Measurements from ENCODE around the gene GRK6.
A peak's percentile ranks its signal among the peaks of the same experiment; 100 is the strongest.

The GRK6 gene

GRCh38 chr5:177471610-177472356 is 45.3 kb downstream of the GRK6 start:
- no peaks in the 10 kb centered on the region for H3K9me3 ChIP-seq (ENCODE audit: control insufficient read depth in 1 of 2, low read length in 2 of 2)
- H3K36me3 ChIP-seq (ENCODE audit: control insufficient read depth in 1 of 2, insufficient read depth in 2 of 2, low read length in 2 of 2), result no peaks in the 10 kb centered on the region
- no peaks in the 10 kb centered on the region for H3K27me3 ChIP-seq (ENCODE audit: control insufficient read depth in 1 of 2, insufficient read depth in 2 of 2, low read length in 2 of 2)
- peak overlapping the region; percentile 56 to 62 for H3K4me3 ChIP-seq (ENCODE audit: low read depth in 1 of 2, low read length in 2 of 2)
- no peak overlapping the region for H3K27ac ChIP-seq (ENCODE audit: low read depth, low read length)
- peak overlapping the region; percentile 32 to 38 for H3K9ac ChIP-seq (ENCODE audit: low read depth in 1 of 2, low read length in 2 of 2)
- peaks cover 15 to 17% of the 10 kb centered on the region in 2 donors for H3K4me1 ChIP-seq (ENCODE audit: control insufficient read depth in 1 of 2, insufficient read depth in 2 of 2, low read length in 2 of 2)

- Histone ChIP-seq H3K36me3 (ENCODE audit: control insufficient read depth in 1 of 2, insufficient read depth in 2 of 2, low read length in 2 of 2) (no peaks in the 10 kb centered on the region), H3K4me1 (ENCODE audit: control insufficient read depth in 1 of 2, insufficient read depth in 2 of 2, low read length in 2 of 2) (peaks cover 15 to 17% of the 10 kb centered on the region in 2 donors), H3K27ac (ENCODE audit: low read depth, low read length) (no peak overlapping the region), H3K27me3 (ENCODE audit: control insufficient read depth in 1 of 2, insufficient read depth in 2 of 2, low read length in 2 of 2) (no peaks in the 10 kb centered on the region), H3K9ac (ENCODE audit: low read depth in 1 of 2, low read length in 2 of 2) (peak overlapping the region; percentile 32 to 38), H3K9me3 (ENCODE audit: control insufficient read depth in 1 of 2, low read length in 2 of 2) (no peaks in the 10 kb centered on the region), H3K4me3 (ENCODE audit: low read depth in 1 of 2, low read length in 2 of 2) (peak overlapping the region; percentile 56 to 62)
These were observed 46.3 kb downstream of the GRK6 start for GRCh38 chr5:177472460-177473442.

- H3K27me3 ChIP-seq (ENCODE audit: control insufficient read depth in 1 of 2, insufficient read depth in 2 of 2, low read length in 2 of 2), result no peaks in the 10 kb centered on the region
- H3K9ac ChIP-seq (ENCODE audit: low read depth in 1 of 2, low read length in 2 of 2), result peak within 1 kb of the TSS; percentile 32 to 38
- no peaks in the 10 kb centered on the region for H3K36me3 ChIP-seq (ENCODE audit: control insufficient read depth in 1 of 2, insufficient read depth in 2 of 2, low read length in 2 of 2)
- H3K4me3 ChIP-seq (ENCODE audit: low read depth in 1 of 2, low read length in 2 of 2), result peak within 1 kb of the TSS; percentile 56 to 62
- peaks cover 15 to 17% of the 10 kb centered on the region in 2 donors for H3K4me1 ChIP-seq (ENCODE audit: control insufficient read depth in 1 of 2, insufficient read depth in 2 of 2, low read length in 2 of 2)
- no peak within 1 kb of the TSS for H3K27ac ChIP-seq (ENCODE audit: low read depth, low read length)
- no peaks in the 10 kb centered on the region for H3K9me3 ChIP-seq (ENCODE audit: control insufficient read depth in 1 of 2, low read length in 2 of 2)
These were observed 47.0 kb downstream of the GRK6 start, which contains the start of gene DBN1 for GRCh38 chr5:177473443-177474001. Gene DBN1 (minus strand): TSS chr5:177473634. CDS start chr5:177473521, 113 bp downstream.

- no peak overlapping the region for H3K4me3 ChIP-seq (ENCODE audit: low read depth in 1 of 2, low read length in 2 of 2)
- H3K9me3 ChIP-seq (ENCODE audit: control insufficient read depth in 1 of 2, low read length in 2 of 2), result no peaks in the 10 kb centered on the region
- no peaks in the 10 kb centered on the region for H3K27me3 ChIP-seq (ENCODE audit: control insufficient read depth in 1 of 2, insufficient read depth in 2 of 2, low read length in 2 of 2)
- peaks cover 20 to 21% of the 10 kb centered on the region in 2 donors for H3K4me1 ChIP-seq (ENCODE audit: control insufficient read depth in 1 of 2, insufficient read depth in 2 of 2, low read length in 2 of 2)
- H3K36me3 ChIP-seq (ENCODE audit: control insufficient read depth in 1 of 2, insufficient read depth in 2 of 2, low read length in 2 of 2), result no peaks in the 10 kb centered on the region
- no peak overlapping the region for H3K9ac ChIP-seq (ENCODE audit: low read depth in 1 of 2, low read length in 2 of 2)
- H3K27ac ChIP-seq (ENCODE audit: low read depth, low read length), result no peak overlapping the region
These were observed 47.6 kb downstream of the GRK6 start for GRCh38 chr5:177474002-177474476.

GRCh38 chr5:177474846-177475562 is 48.5 kb downstream of the GRK6 start:
- H3K9ac ChIP-seq (ENCODE audit: low read depth in 1 of 2, low read length in 2 of 2), result no peak overlapping the region
- H3K9me3 ChIP-seq (ENCODE audit: control insufficient read depth in 1 of 2, low read length in 2 of 2), result no peaks in the 10 kb centered on the region
- H3K36me3 ChIP-seq (ENCODE audit: control insufficient read depth in 1 of 2, insufficient read depth in 2 of 2, low read length in 2 of 2), result no peaks in the 10 kb centered on the region
- H3K27me3 ChIP-seq (ENCODE audit: control insufficient read depth in 1 of 2, insufficient read depth in 2 of 2, low read length in 2 of 2), result no peaks in the 10 kb centered on the region
- no peak overlapping the region for H3K27ac ChIP-seq (ENCODE audit: low read depth, low read length)
- peaks cover 29 to 30% of the 10 kb centered on the region in 2 donors for H3K4me1 ChIP-seq (ENCODE audit: control insufficient read depth in 1 of 2, insufficient read depth in 2 of 2, low read length in 2 of 2)
- H3K4me3 ChIP-seq (ENCODE audit: low read depth in 1 of 2, low read length in 2 of 2), result no peak overlapping the region

- Histone ChIP-seq H3K27ac (ENCODE audit: low read depth, low read length) (no peak overlapping the region), H3K9me3 (ENCODE audit: control insufficient read depth in 1 of 2, low read length in 2 of 2) (no peaks in the 10 kb centered on the region), H3K4me3 (ENCODE audit: low read depth in 1 of 2, low read length in 2 of 2) (no peak overlapping the region), H3K27me3 (ENCODE audit: control insufficient read depth in 1 of 2, insufficient read depth in 2 of 2, low read length in 2 of 2) (no peaks in the 10 kb centered on the region), H3K4me1 (ENCODE audit: control insufficient read depth in 1 of 2, insufficient read depth in 2 of 2, low read length in 2 of 2) (peaks cover 30 to 31% of the 10 kb centered on the region in 2 donors), H3K36me3 (ENCODE audit: control insufficient read depth in 1 of 2, insufficient read depth in 2 of 2, low read length in 2 of 2) (no peaks in the 10 kb centered on the region), H3K9ac (ENCODE audit: low read depth in 1 of 2, low read length in 2 of 2) (no peak overlapping the region)
These were observed 49.3 kb downstream of the GRK6 start for GRCh38 chr5:177475563-177476427.

- no peaks in the 10 kb centered on the region for H3K9me3 ChIP-seq (ENCODE audit: control insufficient read depth in 1 of 2, low read length in 2 of 2)
- H3K27ac ChIP-seq (ENCODE audit: low read depth, low read length), result no peak overlapping the region
- no peaks in the 10 kb centered on the region for H3K27me3 ChIP-seq (ENCODE audit: control insufficient read depth in 1 of 2, insufficient read depth in 2 of 2, low read length in 2 of 2)
- no peak overlapping the region for H3K9ac ChIP-seq (ENCODE audit: low read depth in 1 of 2, low read length in 2 of 2)
- peaks cover 23 to 25% of the 10 kb centered on the region in 2 donors for H3K4me1 ChIP-seq (ENCODE audit: control insufficient read depth in 1 of 2, insufficient read depth in 2 of 2, low read length in 2 of 2)
- H3K36me3 ChIP-seq (ENCODE audit: control insufficient read depth in 1 of 2, insufficient read depth in 2 of 2, low read length in 2 of 2), result no peaks in the 10 kb centered on the region
- H3K4me3 ChIP-seq (ENCODE audit: low read depth in 1 of 2, low read length in 2 of 2), result no peak overlapping the region
These were observed 50.2 kb downstream of the GRK6 start for GRCh38 chr5:177476531-177477233.

GRCh38 chr5:177477701-177478477 is 51.4 kb downstream of the GRK6 start:
- Histone ChIP-seq H3K27ac (ENCODE audit: low read depth, low read length) (no peak overlapping the region), H3K27me3 (ENCODE audit: control insufficient read depth in 1 of 2, insufficient read depth in 2 of 2, low read length in 2 of 2) (no peaks in the 10 kb centered on the region), H3K9ac (ENCODE audit: low read depth in 1 of 2, low read length in 2 of 2) (no peak overlapping the region)

More at GRCh38 chr5:177477701-177478477, 51.4 kb downstream of the GRK6 start:
- no peaks in the 10 kb centered on the region for H3K36me3 ChIP-seq (ENCODE audit: control insufficient read depth in 1 of 2, insufficient read depth in 2 of 2, low read length in 2 of 2)
- H3K9me3 ChIP-seq (ENCODE audit: control insufficient read depth in 1 of 2, low read length in 2 of 2), result no peaks in the 10 kb centered on the region
- no peak overlapping the region for H3K4me3 ChIP-seq (ENCODE audit: low read depth in 1 of 2, low read length in 2 of 2)
- peaks cover 12 to 15% of the 10 kb centered on the region in 2 donors for H3K4me1 ChIP-seq (ENCODE audit: control insufficient read depth in 1 of 2, insufficient read depth in 2 of 2, low read length in 2 of 2)

All from duodenal mucosa (tissue), 2 donors.